ENCODE data around the gene EFNA5.

EFNA5 gene

GRCh38 chr5:107426209-107426608 is 244.5 kb downstream of the EFNA5 start:
- no peak overlapping the region for H3K9ac ChIP-seq (ENCODE audit: low read depth, low read length)
- peaks cover 14% of the 10 kb centered on the region for H3K36me3 ChIP-seq (ENCODE audit: control insufficient read depth, insufficient read depth, low read length)
- H3K4me3 ChIP-seq (ENCODE audit: low read depth, low read length) = no peak overlapping the region
- H3K4me1 ChIP-seq (ENCODE audit: control insufficient read depth, insufficient read depth, low read length) = peaks cover 6% of the 10 kb centered on the region
- no peak overlapping the region for H3K27ac ChIP-seq (ENCODE audit: low read depth, low read length)
- no peaks in the 10 kb centered on the region for H3K9me3 ChIP-seq (ENCODE audit: control insufficient read depth, insufficient read depth, low read length)
- H3K27me3 ChIP-seq (ENCODE audit: control insufficient read depth, insufficient read depth, low read length) = no peaks in the 10 kb centered on the region

GRCh38 chr5:107425541-107426031 is 245.2 kb downstream of the EFNA5 start:
- Histone ChIP-seq H3K9ac (ENCODE audit: low read depth, low read length) (no peak overlapping the region), H3K27me3 (ENCODE audit: control insufficient read depth, insufficient read depth, low read length) (no peaks in the 10 kb centered on the region), H3K27ac (ENCODE audit: low read depth, low read length) (no peak overlapping the region), H3K4me3 (ENCODE audit: low read depth, low read length) (no peak overlapping the region), H3K36me3 (ENCODE audit: control insufficient read depth, insufficient read depth, low read length) (peaks cover 14% of the 10 kb centered on the region), H3K9me3 (ENCODE audit: control insufficient read depth, insufficient read depth, low read length) (no peaks in the 10 kb centered on the region), H3K4me1 (ENCODE audit: control insufficient read depth, insufficient read depth, low read length) (peaks cover 6% of the 10 kb centered on the region)

GRCh38 chr5:107424491-107424890 is 246.2 kb downstream of the EFNA5 start:
- Histone ChIP-seq H3K4me1 (ENCODE audit: control insufficient read depth, insufficient read depth, low read length) (peaks cover 6% of the 10 kb centered on the region), H3K4me3 (ENCODE audit: low read depth, low read length) (no peak overlapping the region), H3K9ac (ENCODE audit: low read depth, low read length) (no peak overlapping the region), H3K27ac (ENCODE audit: low read depth, low read length) (no peak overlapping the region), H3K27me3 (ENCODE audit: control insufficient read depth, insufficient read depth, low read length) (no peaks in the 10 kb centered on the region), H3K9me3 (ENCODE audit: control insufficient read depth, insufficient read depth, low read length) (no peaks in the 10 kb centered on the region), H3K36me3 (ENCODE audit: control insufficient read depth, insufficient read depth, low read length) (peaks cover 14% of the 10 kb centered on the region)

- no peaks in the 10 kb centered on the region for H3K27me3 ChIP-seq (ENCODE audit: control insufficient read depth, insufficient read depth, low read length)
- H3K9ac ChIP-seq (ENCODE audit: low read depth, low read length) = no peak overlapping the region
- peaks cover 6% of the 10 kb centered on the region for H3K4me1 ChIP-seq (ENCODE audit: control insufficient read depth, insufficient read depth, low read length)
- H3K36me3 ChIP-seq (ENCODE audit: control insufficient read depth, insufficient read depth, low read length) = peaks cover 14% of the 10 kb centered on the region
- no peak overlapping the region for H3K4me3 ChIP-seq (ENCODE audit: low read depth, low read length)
- no peaks in the 10 kb centered on the region for H3K9me3 ChIP-seq (ENCODE audit: control insufficient read depth, insufficient read depth, low read length)
- H3K27ac ChIP-seq (ENCODE audit: low read depth, low read length) = no peak overlapping the region
These were observed 248.2 kb downstream of the EFNA5 start for GRCh38 chr5:107422494-107422893.

- Histone ChIP-seq H3K4me3 (ENCODE audit: low read depth, low read length) (no peak overlapping the region), H3K9ac (ENCODE audit: low read depth, low read length) (no peak overlapping the region), H3K9me3 (ENCODE audit: control insufficient read depth, insufficient read depth, low read length) (no peaks in the 10 kb centered on the region), H3K36me3 (ENCODE audit: control insufficient read depth, insufficient read depth, low read length) (no peaks in the 10 kb centered on the region), H3K27ac (ENCODE audit: low read depth, low read length) (no peak overlapping the region), H3K27me3 (ENCODE audit: control insufficient read depth, insufficient read depth, low read length) (no peaks in the 10 kb centered on the region), H3K4me1 (ENCODE audit: control insufficient read depth, insufficient read depth, low read length) (peaks cover 14% of the 10 kb centered on the region)
These were observed 251.2 kb downstream of the EFNA5 start for GRCh38 chr5:107419498-107419897.

- no peak overlapping the region for H3K4me3 ChIP-seq (ENCODE audit: low read depth, low read length)
- no peaks in the 10 kb centered on the region for H3K27me3 ChIP-seq (ENCODE audit: control insufficient read depth, insufficient read depth, low read length)
- no peak overlapping the region for H3K27ac ChIP-seq (ENCODE audit: low read depth, low read length)
- peaks cover 14% of the 10 kb centered on the region for H3K4me1 ChIP-seq (ENCODE audit: control insufficient read depth, insufficient read depth, low read length)
- H3K9ac ChIP-seq (ENCODE audit: low read depth, low read length) = no peak overlapping the region
- H3K36me3 ChIP-seq (ENCODE audit: control insufficient read depth, insufficient read depth, low read length) = no peaks in the 10 kb centered on the region
- H3K9me3 ChIP-seq (ENCODE audit: control insufficient read depth, insufficient read depth, low read length) = no peaks in the 10 kb centered on the region
These were observed 251.8 kb downstream of the EFNA5 start for GRCh38 chr5:107418902-107419301.

- Histone ChIP-seq H3K27ac (ENCODE audit: low read depth, low read length) (no peak overlapping the region), H3K9ac (ENCODE audit: low read depth, low read length) (no peak overlapping the region)
These were observed 252.7 kb downstream of the EFNA5 start for GRCh38 chr5:107418071-107418470.

GRCh38 chr5:107415762-107416161 is 255.0 kb downstream of the EFNA5 start:
- Histone ChIP-seq H3K27me3 (ENCODE audit: control insufficient read depth, insufficient read depth, low read length) (no peaks in the 10 kb centered on the region), H3K27ac (ENCODE audit: low read depth, low read length) (no peak overlapping the region), H3K4me1 (ENCODE audit: control insufficient read depth, insufficient read depth, low read length) (peaks cover 8% of the 10 kb centered on the region), H3K9ac (ENCODE audit: low read depth, low read length) (no peak overlapping the region), H3K4me3 (ENCODE audit: low read depth, low read length) (no peak overlapping the region), H3K9me3 (ENCODE audit: control insufficient read depth, insufficient read depth, low read length) (no peaks in the 10 kb centered on the region), H3K36me3 (ENCODE audit: control insufficient read depth, insufficient read depth, low read length) (no peaks in the 10 kb centered on the region)

More at GRCh38 chr5:107418071-107418470, 252.7 kb downstream of the EFNA5 start:
- H3K36me3 ChIP-seq (ENCODE audit: control insufficient read depth, insufficient read depth, low read length) = no peaks in the 10 kb centered on the region
- H3K4me1 ChIP-seq (ENCODE audit: control insufficient read depth, insufficient read depth, low read length) = peaks cover 14% of the 10 kb centered on the region
- H3K4me3 ChIP-seq (ENCODE audit: low read depth, low read length) = no peak overlapping the region
- no peaks in the 10 kb centered on the region for H3K27me3 ChIP-seq (ENCODE audit: control insufficient read depth, insufficient read depth, low read length)
- no peaks in the 10 kb centered on the region for H3K9me3 ChIP-seq (ENCODE audit: control insufficient read depth, insufficient read depth, low read length)

- Histone ChIP-seq H3K4me3 (ENCODE audit: low read depth, low read length) (no peak overlapping the region), H3K27ac (ENCODE audit: low read depth, low read length) (no peak overlapping the region), H3K36me3 (ENCODE audit: control insufficient read depth, insufficient read depth, low read length) (no peaks in the 10 kb centered on the region), H3K9me3 (ENCODE audit: control insufficient read depth, insufficient read depth, low read length) (no peaks in the 10 kb centered on the region), H3K4me1 (ENCODE audit: control insufficient read depth, insufficient read depth, low read length) (peaks cover 8% of the 10 kb centered on the region), H3K9ac (ENCODE audit: low read depth, low read length) (no peak overlapping the region), H3K27me3 (ENCODE audit: control insufficient read depth, insufficient read depth, low read length) (no peaks in the 10 kb centered on the region)
These were observed 255.9 kb downstream of the EFNA5 start for GRCh38 chr5:107414802-107415201.

GRCh38 chr5:107413754-107414153 is 257.0 kb downstream of the EFNA5 start:
- H3K36me3 ChIP-seq (ENCODE audit: control insufficient read depth, insufficient read depth, low read length) = no peaks in the 10 kb centered on the region
- no peak overlapping the region for H3K9ac ChIP-seq (ENCODE audit: low read depth, low read length)
- H3K27me3 ChIP-seq (ENCODE audit: control insufficient read depth, insufficient read depth, low read length) = no peaks in the 10 kb centered on the region
- H3K27ac ChIP-seq (ENCODE audit: low read depth, low read length) = no peak overlapping the region
- H3K4me3 ChIP-seq (ENCODE audit: low read depth, low read length) = no peak overlapping the region
- no peaks in the 10 kb centered on the region for H3K9me3 ChIP-seq (ENCODE audit: control insufficient read depth, insufficient read depth, low read length)
- peaks cover 8% of the 10 kb centered on the region for H3K4me1 ChIP-seq (ENCODE audit: control insufficient read depth, insufficient read depth, low read length)

GRCh38 chr5:107408564-107408963 is 262.2 kb downstream of the EFNA5 start:
- no peaks in the 10 kb centered on the region for H3K36me3 ChIP-seq (ENCODE audit: control insufficient read depth, insufficient read depth, low read length)
- no peak overlapping the region for H3K27ac ChIP-seq (ENCODE audit: low read depth, low read length)
- no peaks in the 10 kb centered on the region for H3K9me3 ChIP-seq (ENCODE audit: control insufficient read depth, insufficient read depth, low read length)
- H3K9ac ChIP-seq (ENCODE audit: low read depth, low read length) = no peak overlapping the region
- H3K27me3 ChIP-seq (ENCODE audit: control insufficient read depth, insufficient read depth, low read length) = no peaks in the 10 kb centered on the region
- H3K4me3 ChIP-seq (ENCODE audit: low read depth, low read length) = no peak overlapping the region
- peaks cover 23% of the 10 kb centered on the region for H3K4me1 ChIP-seq (ENCODE audit: control insufficient read depth, insufficient read depth, low read length)
